Ramos (cell line): ENCODE data around the gene OR4C5.
"Not testable (repeated sequence)": the region's sequence is repeated elsewhere in the genome, so short reads cannot be mapped to it uniquely, and the experiment has no call there.

Experiments used
- in situ Hi-C: fragments of 300-500 bp; cut with MboI; formaldehyde crosslinking; loops from one replicate; pipeline ENCODE4 v1.14.3; 2022; ENCODE audit warnings: low sequenced_read_pairs; ENCODE audit not compliant: unreplicated experiment

Gene OR4C5

GRCh38 chr11:48366365-48366764, at the start of gene OR4C5:
TSS of gene OR4C5 (minus strand) at chr11:48366465. CDS start at chr11:48366465, 0 bp downstream.
- in situ Hi-C loops: no loop called here

GRCh38 chr11:48384670-48385069, 18.4 kb upstream of the OR4C5 start:
- in situ Hi-C loops: no loop called here

GRCh38 chr11:48384151-48384550, 17.9 kb upstream of the OR4C5 start:
- in situ Hi-C loops: not testable (repeated sequence)

- in situ Hi-C loops: not testable (repeated sequence)
Observed at GRCh38 chr11:48361289-48361688, 5.0 kb downstream of the OR4C5 start.

GRCh38 chr11:48354677-48355076, 11.6 kb downstream of the OR4C5 start:
- in situ Hi-C loops: no loop called here

GRCh38 chr11:48354013-48354412, 12.3 kb downstream of the OR4C5 start:
- in situ Hi-C loops: no loop called here

GRCh38 chr11:48346286-48346685, 20.0 kb downstream of the OR4C5 start:
- in situ Hi-C loops: not testable (repeated sequence)

- in situ Hi-C loops: not testable (repeated sequence)
Observed at GRCh38 chr11:48342505-48342904, 23.8 kb downstream of the OR4C5 start.

- in situ Hi-C loops: no loop called here
Observed at GRCh38 chr11:48341466-48341865, 24.8 kb downstream of the OR4C5 start.

GRCh38 chr11:48324620-48325019, 41.6 kb downstream of the OR4C5 start, which contains the start of gene OR4C3:
TSS of gene OR4C3 (plus strand) at chr11:48324920. CDS start at chr11:48325022, 102 bp downstream.
- in situ Hi-C loops: not testable (repeated sequence)

GRCh38 chr11:48319813-48320212, 46.5 kb downstream of the OR4C5 start:
- in situ Hi-C loops: not testable (repeated sequence)
